Measurements from ENCODE around the gene GRSF1. TPM values are rescaled to one million over a fixed set of nuclear protein-coding genes. Genes with fewer than 3 reads are reported as not detected.

GRSF1 gene
- total and polyA plus RNA-seq, 10 of the 15 experiments (the other 5 are each of a cell fraction or from before 2014, with no cell fraction given) = 37.5 to 105 (median 68.4) TPM

DNA sequence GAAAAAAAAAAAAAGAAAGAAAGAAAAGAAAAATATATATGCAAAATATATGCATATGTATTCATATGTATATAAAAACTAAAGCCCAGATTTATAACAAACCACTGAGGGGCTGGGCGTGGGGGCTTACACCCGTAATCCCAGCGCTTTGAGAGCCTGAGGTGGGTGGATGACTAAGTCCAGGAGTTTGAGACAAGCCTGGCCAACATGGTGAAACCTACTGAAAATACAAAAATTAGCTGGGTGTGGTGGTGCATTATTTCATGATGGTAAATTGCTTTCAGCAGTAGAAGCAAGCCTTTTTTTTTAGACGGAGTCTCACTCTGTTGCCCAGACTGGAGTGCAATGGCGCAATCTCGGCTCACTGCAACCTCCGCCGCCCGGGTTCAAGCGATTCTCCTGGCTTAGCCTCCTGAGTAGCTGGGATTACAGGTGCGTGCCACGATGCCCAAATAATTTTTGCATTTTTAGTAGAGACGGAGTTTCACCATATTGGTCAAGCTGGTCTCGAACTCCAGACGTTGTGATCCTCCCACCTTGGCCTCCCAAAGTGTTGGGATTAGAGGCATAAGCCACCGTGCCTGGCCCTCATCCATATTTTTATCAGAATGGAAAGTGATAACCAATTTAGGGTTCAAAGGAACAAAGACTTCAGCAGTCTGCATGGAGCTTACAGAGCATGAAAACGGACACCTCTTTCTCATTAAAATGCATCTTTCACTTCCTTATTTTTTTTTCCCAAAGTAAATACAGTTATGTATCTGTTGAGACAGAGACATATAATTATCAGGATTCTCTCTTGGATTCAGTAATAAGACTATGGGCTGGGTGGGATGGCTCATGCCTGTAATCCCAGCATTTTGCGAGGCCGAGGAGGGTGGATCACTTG, 34.8 kb upstream of the GRSF1 start (continued):
- TF ChIP-seq, protein P1, sequence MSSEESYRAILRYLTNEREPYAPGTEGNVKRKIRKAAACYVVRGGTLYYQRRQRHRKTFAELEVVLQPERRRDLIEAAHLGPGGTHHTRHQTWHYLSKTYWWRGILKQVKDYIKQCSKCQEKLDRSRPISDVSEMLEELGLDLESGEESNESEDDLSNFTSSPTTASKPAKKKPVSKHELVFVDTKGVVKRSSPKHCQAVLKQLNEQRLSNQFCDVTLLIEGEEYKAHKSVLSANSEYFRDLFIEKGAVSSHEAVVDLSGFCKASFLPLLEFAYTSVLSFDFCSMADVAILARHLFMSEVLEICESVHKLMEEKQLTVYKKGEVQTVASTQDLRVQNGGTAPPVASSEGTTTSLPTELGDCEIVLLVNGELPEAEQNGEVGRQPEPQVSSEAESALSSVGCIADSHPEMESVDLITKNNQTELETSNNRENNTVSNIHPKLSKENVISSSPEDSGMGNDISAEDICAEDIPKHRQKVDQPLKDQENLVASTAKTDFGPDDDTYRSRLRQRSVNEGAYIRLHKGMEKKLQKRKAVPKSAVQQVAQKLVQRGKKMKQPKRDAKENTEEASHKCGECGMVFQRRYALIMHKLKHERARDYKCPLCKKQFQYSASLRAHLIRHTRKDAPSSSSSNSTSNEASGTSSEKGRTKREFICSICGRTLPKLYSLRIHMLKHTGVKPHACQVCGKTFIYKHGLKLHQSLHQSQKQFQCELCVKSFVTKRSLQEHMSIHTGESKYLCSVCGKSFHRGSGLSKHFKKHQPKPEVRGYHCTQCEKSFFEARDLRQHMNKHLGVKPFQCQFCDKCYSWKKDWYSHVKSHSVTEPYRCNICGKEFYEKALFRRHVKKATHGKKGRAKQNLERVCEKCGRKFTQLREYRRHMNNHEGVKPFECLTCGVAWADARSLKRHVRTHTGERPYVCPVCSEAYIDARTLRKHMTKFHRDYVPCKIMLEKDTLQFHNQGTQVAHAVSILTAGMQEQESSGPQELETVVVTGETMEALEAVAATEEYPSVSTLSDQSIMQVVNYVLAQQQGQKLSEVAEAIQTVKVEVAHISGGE (CRISPR knock-in tag; IDR thresholded peaks at IDR 0.05) = no peak
- TF ChIP-seq DPF2 (IDR thresholded peaks at IDR 0.05) (peak; percentile 85), TCF3 (IDR thresholded peaks at IDR 0.05; ENCODE audit: borderline replicate concordance, insufficient read depth, low read depth, low read length) (no peak), RELA (IDR thresholded peaks at IDR 0.05; ENCODE audit: borderline replicate concordance, partially characterized antibody) (no peak), RBBP5 (conservative IDR thresholded peaks at IDR 0.05) (no peak), YBX1 (IDR thresholded peaks at IDR 0.05) (no peak), MXI1 (IDR thresholded peaks at IDR 0.05; ENCODE audit: low read depth, low read length) (peak; percentile 40; the same call in 1 of the 2 replicates), ZNF207 (IDR thresholded peaks at IDR 0.05; ENCODE audit: borderline replicate concordance) (no peak), TBL1XR1 (IDR thresholded peaks at IDR 0.05; ENCODE audit: low read depth, low read length) (no peak), CREB1 (IDR thresholded peaks at IDR 0.05; ENCODE audit: low read depth) (0 out of 2 replicates have a peak, but pooled peaks have one; percentile 18), MEF2A (IDR thresholded peaks at IDR 0.05; ENCODE audit: insufficient read depth, low read depth, low read length) (0 out of 2 replicates have a peak, but pooled peaks have one; percentile 17), YY1 (IDR thresholded peaks at IDR 0.05; ENCODE audit: low read depth, low read length) (no peak), EGR1 (IDR thresholded peaks at IDR 0.05; ENCODE audit: borderline replicate concordance in 1 of 2, low read depth in 2 of 2, low read length in 2 of 2) (peak in 1 of 2 experiments; percentile 72; a peak in 1 of 3 replicates), ZSCAN29 (IDR thresholded peaks at IDR 0.05) (no peak)
- TF ChIP-seq, protein P2, sequence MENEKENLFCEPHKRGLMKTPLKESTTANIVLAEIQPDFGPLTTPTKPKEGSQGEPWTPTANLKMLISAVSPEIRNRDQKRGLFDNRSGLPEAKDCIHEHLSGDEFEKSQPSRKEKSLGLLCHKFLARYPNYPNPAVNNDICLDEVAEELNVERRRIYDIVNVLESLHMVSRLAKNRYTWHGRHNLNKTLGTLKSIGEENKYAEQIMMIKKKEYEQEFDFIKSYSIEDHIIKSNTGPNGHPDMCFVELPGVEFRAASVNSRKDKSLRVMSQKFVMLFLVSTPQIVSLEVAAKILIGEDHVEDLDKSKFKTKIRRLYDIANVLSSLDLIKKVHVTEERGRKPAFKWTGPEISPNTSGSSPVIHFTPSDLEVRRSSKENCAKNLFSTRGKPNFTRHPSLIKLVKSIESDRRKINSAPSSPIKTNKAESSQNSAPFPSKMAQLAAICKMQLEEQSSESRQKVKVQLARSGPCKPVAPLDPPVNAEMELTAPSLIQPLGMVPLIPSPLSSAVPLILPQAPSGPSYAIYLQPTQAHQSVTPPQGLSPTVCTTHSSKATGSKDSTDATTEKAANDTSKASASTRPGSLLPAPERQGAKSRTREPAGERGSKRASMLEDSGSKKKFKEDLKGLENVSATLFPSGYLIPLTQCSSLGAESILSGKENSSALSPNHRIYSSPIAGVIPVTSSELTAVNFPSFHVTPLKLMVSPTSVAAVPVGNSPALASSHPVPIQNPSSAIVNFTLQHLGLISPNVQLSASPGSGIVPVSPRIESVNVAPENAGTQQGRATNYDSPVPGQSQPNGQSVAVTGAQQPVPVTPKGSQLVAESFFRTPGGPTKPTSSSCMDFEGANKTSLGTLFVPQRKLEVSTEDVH (IDR thresholded peaks at IDR 0.05; ENCODE audit: low read depth, partially characterized antibody) = no peak
- TF ChIP-seq, protein P3, sequence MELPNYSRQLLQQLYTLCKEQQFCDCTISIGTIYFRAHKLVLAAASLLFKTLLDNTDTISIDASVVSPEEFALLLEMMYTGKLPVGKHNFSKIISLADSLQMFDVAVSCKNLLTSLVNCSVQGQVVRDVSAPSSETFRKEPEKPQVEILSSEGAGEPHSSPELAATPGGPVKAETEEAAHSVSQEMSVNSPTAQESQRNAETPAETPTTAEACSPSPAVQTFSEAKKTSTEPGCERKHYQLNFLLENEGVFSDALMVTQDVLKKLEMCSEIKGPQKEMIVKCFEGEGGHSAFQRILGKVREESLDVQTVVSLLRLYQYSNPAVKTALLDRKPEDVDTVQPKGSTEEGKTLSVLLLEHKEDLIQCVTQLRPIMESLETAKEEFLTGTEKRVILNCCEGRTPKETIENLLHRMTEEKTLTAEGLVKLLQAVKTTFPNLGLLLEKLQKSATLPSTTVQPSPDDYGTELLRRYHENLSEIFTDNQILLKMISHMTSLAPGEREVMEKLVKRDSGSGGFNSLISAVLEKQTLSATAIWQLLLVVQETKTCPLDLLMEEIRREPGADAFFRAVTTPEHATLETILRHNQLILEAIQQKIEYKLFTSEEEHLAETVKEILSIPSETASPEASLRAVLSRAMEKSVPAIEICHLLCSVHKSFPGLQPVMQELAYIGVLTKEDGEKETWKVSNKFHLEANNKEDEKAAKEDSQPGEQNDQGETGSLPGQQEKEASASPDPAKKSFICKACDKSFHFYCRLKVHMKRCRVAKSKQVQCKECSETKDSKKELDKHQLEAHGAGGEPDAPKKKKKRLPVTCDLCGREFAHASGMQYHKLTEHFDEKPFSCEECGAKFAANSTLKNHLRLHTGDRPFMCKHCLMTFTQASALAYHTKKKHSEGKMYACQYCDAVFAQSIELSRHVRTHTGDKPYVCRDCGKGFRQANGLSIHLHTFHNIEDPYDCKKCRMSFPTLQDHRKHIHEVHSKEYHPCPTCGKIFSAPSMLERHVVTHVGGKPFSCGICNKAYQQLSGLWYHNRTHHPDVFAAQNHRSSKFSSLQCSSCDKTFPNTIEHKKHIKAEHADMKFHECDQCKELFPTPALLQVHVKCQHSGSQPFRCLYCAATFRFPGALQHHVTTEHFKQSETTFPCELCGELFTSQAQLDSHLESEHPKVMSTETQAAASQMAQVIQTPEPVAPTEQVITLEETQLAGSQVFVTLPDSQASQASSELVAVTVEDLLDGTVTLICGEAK (IDR thresholded peaks at IDR 0.05; ENCODE audit: borderline replicate concordance) = no peak
- TF ChIP-seq, protein P4, sequence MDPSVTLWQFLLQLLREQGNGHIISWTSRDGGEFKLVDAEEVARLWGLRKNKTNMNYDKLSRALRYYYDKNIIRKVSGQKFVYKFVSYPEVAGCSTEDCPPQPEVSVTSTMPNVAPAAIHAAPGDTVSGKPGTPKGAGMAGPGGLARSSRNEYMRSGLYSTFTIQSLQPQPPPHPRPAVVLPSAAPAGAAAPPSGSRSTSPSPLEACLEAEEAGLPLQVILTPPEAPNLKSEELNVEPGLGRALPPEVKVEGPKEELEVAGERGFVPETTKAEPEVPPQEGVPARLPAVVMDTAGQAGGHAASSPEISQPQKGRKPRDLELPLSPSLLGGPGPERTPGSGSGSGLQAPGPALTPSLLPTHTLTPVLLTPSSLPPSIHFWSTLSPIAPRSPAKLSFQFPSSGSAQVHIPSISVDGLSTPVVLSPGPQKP (IDR thresholded peaks at IDR 0.05; ENCODE audit: low read depth, low read length) = no peak

Data from GM12878 (cell line).